GM19395 (cell line): Measurements from ENCODE around the gene ECI1.

ENCODE experiments used
- ATAC-seq: cut with Tn5 transposase; IDR thresholded peaks from one replicate; pipeline ENCODE4 v1.9.1; 2021; ENCODE audit warnings: mild to moderate bottlenecking, moderate library complexity; ENCODE audit not compliant: unreplicated experiment

ECI1 gene

GRCh38 chr16:2197765-2198164 lies 53.6 kb downstream of the ECI1 start:
- no peak for ATAC-seq

- ATAC-seq = no peak
Observed at GRCh38 chr16:2196981-2197511, 54.3 kb downstream of the ECI1 start.

DNA sequence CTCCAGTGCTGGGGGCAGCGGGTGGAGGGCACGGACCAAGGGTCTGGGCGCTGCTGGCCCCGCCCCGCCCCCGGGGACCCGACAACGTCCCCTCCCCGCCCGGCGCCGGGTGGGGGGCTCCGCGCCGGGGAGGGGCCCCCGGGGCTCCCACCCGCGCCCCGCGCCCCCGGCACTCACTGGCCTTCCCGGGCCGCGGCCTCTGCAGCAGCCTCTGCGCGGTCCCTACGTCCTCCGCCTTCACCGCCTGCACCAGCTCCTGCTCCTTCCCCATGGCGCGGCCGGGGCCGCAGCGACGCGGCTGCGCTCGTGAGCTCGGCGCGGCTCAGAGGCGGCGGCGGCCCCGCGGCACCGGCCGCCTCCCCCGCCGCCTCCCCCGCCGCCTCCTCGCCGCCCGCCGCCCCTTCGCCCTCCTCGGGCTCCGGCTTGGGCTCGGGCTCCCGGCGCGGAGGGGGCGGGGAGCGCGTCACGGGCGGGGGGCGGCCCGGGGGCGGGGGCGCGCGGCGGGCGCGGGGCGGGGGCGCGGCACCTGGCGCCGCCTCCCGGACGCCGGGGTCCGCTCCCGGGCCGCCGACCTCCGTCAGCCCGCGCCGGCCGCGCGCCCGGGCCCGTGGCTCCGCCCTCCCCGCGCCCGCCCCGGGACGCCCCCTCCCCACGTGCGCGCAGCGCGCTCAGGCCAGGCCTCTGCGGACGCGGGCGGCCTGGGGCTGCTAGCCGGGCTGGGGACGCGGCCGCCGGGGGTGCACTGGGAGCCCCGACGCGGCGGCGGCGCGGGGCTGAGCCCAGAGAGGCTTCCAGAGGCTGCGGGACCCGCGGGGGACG lies 55.0 kb downstream of the ECI1 start, which contains the start of gene CASKIN1:
Gene CASKIN1, minus strand, starts transcription at position 444 of the 819 bp plus-strand sequence. Its CDS starts 173 bp downstream, at position 271.
- ATAC-seq = no peak

DNA sequence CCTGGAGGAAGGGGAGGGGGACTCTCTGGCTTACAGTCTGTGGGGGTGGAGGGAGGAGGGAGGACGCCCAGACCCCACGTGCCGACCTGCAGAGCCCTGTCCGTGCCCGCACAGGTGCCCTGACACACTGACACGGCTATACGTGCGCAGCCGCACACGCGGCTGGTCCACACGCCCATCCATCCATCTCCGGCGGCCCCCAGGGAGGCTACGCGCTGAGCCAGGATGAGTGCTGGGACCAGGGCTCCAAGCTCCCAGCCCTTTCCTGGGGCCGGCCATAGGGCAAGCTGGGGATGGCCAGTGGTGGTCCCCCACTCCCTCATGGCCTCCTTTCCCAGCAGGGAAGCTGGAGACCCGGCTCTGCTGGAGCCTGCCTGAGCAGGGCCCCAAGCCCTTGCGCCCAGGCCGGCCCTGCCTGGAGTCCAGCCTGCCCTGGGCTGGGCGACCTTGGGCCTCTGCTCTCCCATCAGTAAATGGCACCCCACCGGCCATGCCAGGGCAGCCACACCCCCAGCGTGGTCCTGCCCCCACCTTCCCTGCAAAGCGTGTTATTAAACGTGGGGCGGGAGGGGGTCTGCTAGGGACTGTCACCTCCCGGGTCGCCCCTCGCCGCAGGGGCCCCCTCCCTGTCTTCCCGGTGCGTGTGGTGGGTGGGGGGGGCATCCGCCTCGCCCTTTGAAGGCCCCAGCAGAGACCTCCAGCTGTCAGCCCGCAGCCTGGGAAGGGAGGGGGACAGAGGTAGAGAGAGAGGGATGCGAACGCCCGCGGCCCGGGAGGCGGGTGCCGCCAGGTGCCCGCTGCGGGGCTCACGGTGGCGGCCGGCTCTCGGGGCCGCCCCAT lies 55.8 kb downstream of the ECI1 start:
- no peak for ATAC-seq

DNA sequence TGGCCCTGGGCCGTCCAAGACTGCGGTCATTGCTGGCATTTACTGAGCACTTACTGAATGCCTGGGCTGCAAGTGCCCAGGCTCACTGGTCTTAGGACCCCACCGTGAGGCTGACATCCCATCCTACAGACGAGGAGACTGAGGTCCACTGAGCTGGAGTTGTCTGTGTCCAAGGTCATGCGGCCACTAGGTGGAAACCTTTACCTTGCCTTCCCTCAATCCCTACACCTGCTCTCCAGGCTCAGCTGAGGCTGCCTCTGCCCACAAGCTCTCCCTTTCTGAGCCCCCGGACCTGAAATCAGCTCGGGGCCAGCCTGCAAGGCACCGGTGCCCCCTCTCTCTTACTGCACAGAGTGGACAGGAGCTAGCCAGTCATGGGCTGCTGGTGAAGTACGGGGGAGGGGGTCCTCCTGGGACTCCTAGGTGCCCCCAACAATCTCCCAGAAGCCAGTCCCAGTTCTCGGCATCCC lies 56.5 kb downstream of the ECI1 start:
- no peak for ATAC-seq

DNA sequence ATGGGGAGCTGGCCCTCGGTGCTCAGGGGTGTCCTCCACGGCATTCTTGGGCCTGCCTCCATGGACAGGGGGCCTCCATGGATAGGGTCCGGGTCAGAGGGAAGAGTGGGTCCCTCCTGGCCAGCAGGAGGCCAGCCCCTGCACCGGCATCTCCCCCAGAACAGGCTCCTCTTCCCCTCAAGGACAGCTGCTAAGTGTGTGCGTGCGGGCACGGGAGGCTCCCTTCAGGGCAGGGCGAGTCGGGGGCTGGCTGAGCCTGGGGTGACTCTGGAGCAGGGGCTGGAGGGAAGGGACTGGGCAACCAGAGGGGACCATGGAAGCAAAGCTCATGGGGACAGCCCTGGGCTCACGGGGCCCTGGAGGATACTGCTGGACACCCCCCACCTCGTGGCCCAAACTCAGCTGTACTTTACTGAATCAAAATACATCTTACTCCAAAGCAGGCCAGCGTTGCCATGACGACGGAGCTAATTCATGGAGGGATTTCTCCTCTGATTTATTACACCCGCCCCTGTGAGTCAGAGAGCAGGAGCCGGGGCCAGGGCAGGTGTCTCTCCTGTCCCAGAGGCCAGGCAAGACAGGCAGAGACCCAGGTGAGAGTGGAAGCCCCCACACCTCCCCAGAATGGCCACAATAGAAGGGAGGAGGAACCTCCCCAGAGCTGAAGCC lies 57.1 kb downstream of the ECI1 start:
- ATAC-seq = no peak

DNA sequence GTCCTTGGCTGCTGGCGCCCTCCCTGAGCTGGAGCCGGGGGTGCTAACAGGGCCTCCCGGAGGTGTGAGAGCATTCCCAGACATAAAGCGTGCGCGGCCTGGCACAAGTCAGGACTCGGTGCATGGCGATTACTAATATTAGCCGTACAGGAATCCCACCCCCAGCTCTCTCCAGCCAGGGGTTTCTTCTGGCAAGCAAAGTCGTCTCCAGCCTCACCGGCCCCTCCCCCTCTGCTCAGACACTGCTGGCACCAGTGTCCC lies 60.0 kb downstream of the ECI1 start:
- ATAC-seq = no peak

GRCh38 chr16:2190659-2191445 lies 60.5 kb downstream of the ECI1 start:
- ATAC-seq = no peak

GRCh38 chr16:2190002-2190658 lies 61.3 kb downstream of the ECI1 start:
- ATAC-seq = no peak
